NCI-H510A (cell line): ENCODE results near the gene DDX24.

Experiments
- DNase-seq: peaks from one replicate; lab custom pipeline; 2025; lab: John Stamatoyannopoulos, UW

DDX24 gene

GRCh38 chr14:94010625-94011024 is 70.4 kb downstream of the DDX24 start:
- no peak for DNase-seq

GRCh38 chr14:94009767-94010166 is 71.2 kb downstream of the DDX24 start:
- no peak for DNase-seq

- no peak for DNase-seq
Observed at GRCh38 chr14:94008234-94008633, 72.8 kb downstream of the DDX24 start.

GRCh38 chr14:94005324-94006073 is 75.5 kb downstream of the DDX24 start:
- DNase-seq, result no peak

GRCh38 chr14:94004015-94004414 is 77.0 kb downstream of the DDX24 start:
- no peak for DNase-seq

- no peak for DNase-seq
Observed at GRCh38 chr14:94003397-94003796, 77.6 kb downstream of the DDX24 start.

- peak; percentile 55 for DNase-seq
Observed at GRCh38 chr14:94001501-94002396, 79.3 kb downstream of the DDX24 start.

GRCh38 chr14:94001016-94001415 is 80.0 kb downstream of the DDX24 start:
- no peak for DNase-seq

- no peak for DNase-seq
Observed at GRCh38 chr14:94000267-94000666, 80.7 kb downstream of the DDX24 start.

GRCh38 chr14:93999573-93999972 is 81.4 kb downstream of the DDX24 start:
- DNase-seq, result no peak

- no peak for DNase-seq
Observed at GRCh38 chr14:93998871-93999403, 82.1 kb downstream of the DDX24 start.
